Measurements from ENCODE around the gene HDAC4.

DNA sequence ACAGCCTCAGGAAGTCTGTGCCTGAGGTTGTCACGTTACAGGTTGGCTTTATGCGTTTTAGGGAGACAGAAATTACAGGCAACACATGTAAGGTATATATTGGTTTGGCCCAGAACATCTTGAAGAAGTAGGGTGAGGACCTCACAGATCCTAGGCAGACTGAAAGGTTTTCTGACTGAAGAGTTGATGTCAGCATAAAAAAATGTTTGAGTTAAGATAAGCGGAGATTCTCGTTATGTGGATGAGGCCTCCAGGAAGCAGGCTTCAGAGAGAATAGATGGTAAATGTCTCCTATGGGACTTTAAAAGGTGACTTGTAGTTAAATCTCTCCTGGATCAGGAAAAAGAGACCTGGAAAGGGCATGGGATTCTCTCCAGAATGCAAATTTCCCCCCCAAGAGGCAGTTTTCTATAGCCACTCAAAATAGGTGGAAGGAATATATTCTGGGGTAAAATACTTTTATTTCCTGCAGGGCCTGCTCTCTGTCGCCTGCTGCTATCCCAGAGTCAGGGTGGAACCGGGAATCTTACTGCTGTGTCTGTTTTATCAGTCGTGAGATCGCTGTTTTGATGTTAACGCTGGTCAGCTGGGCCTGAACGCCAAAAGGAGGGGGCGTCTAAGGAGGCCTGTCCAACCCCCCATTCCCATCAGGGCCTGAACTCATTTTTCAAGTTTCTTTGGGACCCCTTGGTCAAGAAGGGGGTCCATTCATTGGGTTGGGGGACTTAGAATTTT, 171.1 kb downstream of the HDAC4 start:
- TF ChIP-seq, protein P1, sequence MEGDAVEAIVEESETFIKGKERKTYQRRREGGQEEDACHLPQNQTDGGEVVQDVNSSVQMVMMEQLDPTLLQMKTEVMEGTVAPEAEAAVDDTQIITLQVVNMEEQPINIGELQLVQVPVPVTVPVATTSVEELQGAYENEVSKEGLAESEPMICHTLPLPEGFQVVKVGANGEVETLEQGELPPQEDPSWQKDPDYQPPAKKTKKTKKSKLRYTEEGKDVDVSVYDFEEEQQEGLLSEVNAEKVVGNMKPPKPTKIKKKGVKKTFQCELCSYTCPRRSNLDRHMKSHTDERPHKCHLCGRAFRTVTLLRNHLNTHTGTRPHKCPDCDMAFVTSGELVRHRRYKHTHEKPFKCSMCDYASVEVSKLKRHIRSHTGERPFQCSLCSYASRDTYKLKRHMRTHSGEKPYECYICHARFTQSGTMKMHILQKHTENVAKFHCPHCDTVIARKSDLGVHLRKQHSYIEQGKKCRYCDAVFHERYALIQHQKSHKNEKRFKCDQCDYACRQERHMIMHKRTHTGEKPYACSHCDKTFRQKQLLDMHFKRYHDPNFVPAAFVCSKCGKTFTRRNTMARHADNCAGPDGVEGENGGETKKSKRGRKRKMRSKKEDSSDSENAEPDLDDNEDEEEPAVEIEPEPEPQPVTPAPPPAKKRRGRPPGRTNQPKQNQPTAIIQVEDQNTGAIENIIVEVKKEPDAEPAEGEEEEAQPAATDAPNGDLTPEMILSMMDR (IDR thresholded peaks at IDR 0.05), result no peak
- TF ChIP-seq, protein P2, sequence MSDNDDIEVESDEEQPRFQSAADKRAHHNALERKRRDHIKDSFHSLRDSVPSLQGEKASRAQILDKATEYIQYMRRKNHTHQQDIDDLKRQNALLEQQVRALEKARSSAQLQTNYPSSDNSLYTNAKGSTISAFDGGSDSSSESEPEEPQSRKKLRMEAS (CRISPR knock-in tag; IDR thresholded peaks at IDR 0.05), result no peak
- TF ChIP-seq NR3C1 (CRISPR knock-in tag; conservative IDR thresholded peaks at IDR 0.05; ENCODE audit: low read depth) (no peak), MXD4 (CRISPR knock-in tag; IDR thresholded peaks at IDR 0.05; ENCODE audit: borderline replicate concordance) (no peak), ZNF671 (CRISPR knock-in tag; IDR thresholded peaks at IDR 0.05) (no peak), NR2C2 (CRISPR knock-in tag; IDR thresholded peaks at IDR 0.05) (no peak)
- TF ChIP-seq, protein P3, sequence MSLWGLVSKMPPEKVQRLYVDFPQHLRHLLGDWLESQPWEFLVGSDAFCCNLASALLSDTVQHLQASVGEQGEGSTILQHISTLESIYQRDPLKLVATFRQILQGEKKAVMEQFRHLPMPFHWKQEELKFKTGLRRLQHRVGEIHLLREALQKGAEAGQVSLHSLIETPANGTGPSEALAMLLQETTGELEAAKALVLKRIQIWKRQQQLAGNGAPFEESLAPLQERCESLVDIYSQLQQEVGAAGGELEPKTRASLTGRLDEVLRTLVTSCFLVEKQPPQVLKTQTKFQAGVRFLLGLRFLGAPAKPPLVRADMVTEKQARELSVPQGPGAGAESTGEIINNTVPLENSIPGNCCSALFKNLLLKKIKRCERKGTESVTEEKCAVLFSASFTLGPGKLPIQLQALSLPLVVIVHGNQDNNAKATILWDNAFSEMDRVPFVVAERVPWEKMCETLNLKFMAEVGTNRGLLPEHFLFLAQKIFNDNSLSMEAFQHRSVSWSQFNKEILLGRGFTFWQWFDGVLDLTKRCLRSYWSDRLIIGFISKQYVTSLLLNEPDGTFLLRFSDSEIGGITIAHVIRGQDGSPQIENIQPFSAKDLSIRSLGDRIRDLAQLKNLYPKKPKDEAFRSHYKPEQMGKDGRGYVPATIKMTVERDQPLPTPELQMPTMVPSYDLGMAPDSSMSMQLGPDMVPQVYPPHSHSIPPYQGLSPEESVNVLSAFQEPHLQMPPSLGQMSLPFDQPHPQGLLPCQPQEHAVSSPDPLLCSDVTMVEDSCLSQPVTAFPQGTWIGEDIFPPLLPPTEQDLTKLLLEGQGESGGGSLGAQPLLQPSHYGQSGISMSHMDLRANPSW (CRISPR knock-in tag; conservative IDR thresholded peaks at IDR 0.05; ENCODE audit: low read depth), result no peak
- TF ChIP-seq, protein P4, sequence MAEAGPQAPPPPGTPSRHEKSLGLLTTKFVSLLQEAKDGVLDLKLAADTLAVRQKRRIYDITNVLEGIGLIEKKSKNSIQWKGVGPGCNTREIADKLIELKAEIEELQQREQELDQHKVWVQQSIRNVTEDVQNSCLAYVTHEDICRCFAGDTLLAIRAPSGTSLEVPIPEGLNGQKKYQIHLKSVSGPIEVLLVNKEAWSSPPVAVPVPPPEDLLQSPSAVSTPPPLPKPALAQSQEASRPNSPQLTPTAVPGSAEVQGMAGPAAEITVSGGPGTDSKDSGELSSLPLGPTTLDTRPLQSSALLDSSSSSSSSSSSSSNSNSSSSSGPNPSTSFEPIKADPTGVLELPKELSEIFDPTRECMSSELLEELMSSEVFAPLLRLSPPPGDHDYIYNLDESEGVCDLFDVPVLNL (CRISPR knock-in tag; IDR thresholded peaks at IDR 0.05; ENCODE audit: borderline replicate concordance, low read depth), result no peak

All from WTC11 (cell line).